Trophoblast cell (in vitro differentiated cells and primary cell): ENCODE results near the gene GNA15.

Experiments
- DNase-seq, 2 donors: peaks; one replicate each; pipeline ENCODE4 v3.0.0-alpha.2; 2016
- H2AFZ ChIP-seq: 2 replicates; pipeline ENCODE4 v1.6.1; 2013; ENCODE audit warnings: low read length, moderate library complexity, mild to moderate bottlenecking; ENCODE audit not compliant: insufficient read depth, poor library complexity
- H2AK5ac ChIP-seq: 2 replicates; pipeline ENCODE4 v1.6.1; 2013; ENCODE audit warnings: mild to moderate bottlenecking, low read length
- H2BK120ac ChIP-seq: 2 replicates; pipeline ENCODE4 v1.6.1; 2013; ENCODE audit warnings: low read length, mild to moderate bottlenecking, moderate library complexity; ENCODE audit not compliant: insufficient read depth, poor library complexity
- H2BK12ac ChIP-seq: 2 replicates; pipeline ENCODE4 v1.6.1; 2013; ENCODE audit warnings: mild to moderate bottlenecking, low read length, moderate library complexity
- H2BK5ac ChIP-seq: 2 replicates; pipeline ENCODE4 v1.6.1; 2013; ENCODE audit warnings: low read length, low read depth, moderate library complexity, mild to moderate bottlenecking; ENCODE audit not compliant: poor library complexity
- H3K14ac ChIP-seq: 2 replicates; pipeline ENCODE4 v1.6.1; 2013; ENCODE audit warnings: mild to moderate bottlenecking, low read length
- H3K18ac ChIP-seq: 2 replicates; pipeline ENCODE4 v1.6.1; 2013; ENCODE audit warnings: mild to moderate bottlenecking, low read length
- H3K23ac ChIP-seq: 2 replicates; pipeline ENCODE4 v1.6.1; 2013; ENCODE audit warnings: low read length
- H3K27ac ChIP-seq: 2 replicates; pipeline ENCODE4 v1.5.1; 2013; ENCODE audit warnings: low read depth, mild to moderate bottlenecking, inconsistent platforms, low read length, moderate library complexity
- H3K27me3 ChIP-seq: 2 replicates; pipeline ENCODE4 v1.6.1; 2013; ENCODE audit warnings: inconsistent platforms, mild to moderate bottlenecking, low read length, moderate library complexity; ENCODE audit not compliant: insufficient read depth
- H3K36me3 ChIP-seq, 2 experiments: 1 replicate in 1 of 2; 2 replicates in 1 of 2; pipeline ENCODE4 v1.6.1; 2013; ENCODE audit warnings: low read length in 2 of 2, mild to moderate bottlenecking in 2 of 2, moderate library complexity in 1 of 2; ENCODE audit not compliant: insufficient read depth in 2 of 2, control insufficient read depth in 1 of 2
- H3K4ac ChIP-seq: 2 replicates; pipeline ENCODE4 v1.6.1; 2013; ENCODE audit warnings: low read depth, mild to moderate bottlenecking, low read length, moderate library complexity
- H3K4me1 ChIP-seq, 2 experiments: 1 replicate in 1 of 2; 2 replicates in 1 of 2; pipeline ENCODE4 v1.6.1; 2013; ENCODE audit warnings: low read length in 2 of 2, mild to moderate bottlenecking in 2 of 2, moderate library complexity in 1 of 2; ENCODE audit not compliant: insufficient read depth in 2 of 2, control insufficient read depth in 1 of 2
- H3K4me2 ChIP-seq: 2 replicates; pipeline ENCODE4 v1.6.1; 2013; ENCODE audit warnings: inconsistent platforms, mild to moderate bottlenecking, low read length, moderate library complexity
- H3K4me3 ChIP-seq: 2 replicates; pipeline ENCODE4 v1.5.1; 2013; ENCODE audit warnings: mild to moderate bottlenecking, low read depth, low read length, inconsistent platforms
- H3K79me1 ChIP-seq: one replicate; pipeline ENCODE4 v1.6.1; 2013; ENCODE audit warnings: low read length
- H3K79me2 ChIP-seq: 2 replicates; pipeline ENCODE4 v1.6.1; 2013; ENCODE audit warnings: low read length, mild to moderate bottlenecking; ENCODE audit not compliant: control insufficient read depth, insufficient read depth, poor library complexity
- H3K9ac ChIP-seq: 2 replicates; pipeline ENCODE4 v1.6.1; 2013; ENCODE audit warnings: mild to moderate bottlenecking, low read length
- H3K9me3 ChIP-seq: 2 replicates; pipeline ENCODE4 v1.6.1; 2013; ENCODE audit warnings: low read depth, mild to moderate bottlenecking, control low read depth, inconsistent platforms, low read length; ENCODE audit not compliant: insufficient read depth
- H4K12ac ChIP-seq: 2 replicates; pipeline ENCODE4 v1.6.1; 2013; ENCODE audit warnings: low read depth, mild to moderate bottlenecking, low read length, moderate library complexity
- H4K8ac ChIP-seq: 2 replicates; pipeline ENCODE4 v1.6.1; 2013; ENCODE audit warnings: low read depth, mild to moderate bottlenecking, low read length, moderate library complexity
- H4K91ac ChIP-seq: one replicate; pipeline ENCODE4 v1.6.1; 2013; ENCODE audit warnings: low read depth, mild to moderate bottlenecking, low read length, moderate library complexity
- WGBS: extraction: QIAGEN DNeasy Blood & Tissue Kit; methylation state at CpG from one replicate; pipeline ENCODE4 v1.1.7; 2013; ENCODE audit warnings: missing lambda C conversion rate; ENCODE audit not compliant: insufficient read length, insufficient coverage; ENCODE audit errors: extremely low coverage; 5-methylcytosine and 5-hydroxymethylcytosine counted together

The GNA15 gene

GRCh38 chr19:3125900-3126524, 9.8 kb upstream of the GNA15 start:
- Histone ChIP-seq H3K9ac (no peak overlapping the region), H3K4me2 (no peak overlapping the region), H2BK120ac (no peak overlapping the region), H3K4me3 (no peak overlapping the region), H3K36me3 (peaks cover 14 to 20% of the 10 kb centered on the region in 2 experiments), H3K27ac (no peak overlapping the region), H4K12ac (no peak overlapping the region), H3K79me2 (no peaks in the 10 kb centered on the region), H3K14ac (no peak overlapping the region), H3K4ac (no peak overlapping the region), H3K9me3 (no peaks in the 10 kb centered on the region), H2AK5ac (no peak overlapping the region), H2BK5ac (no peak overlapping the region), H3K23ac (no peak overlapping the region), H4K91ac (no peak overlapping the region), H3K18ac (no peak overlapping the region), H4K8ac (no peak overlapping the region), H2AFZ (no peak overlapping the region), H2BK12ac (no peak overlapping the region), H3K27me3 (no peaks in the 10 kb centered on the region), H3K4me1 (no peaks in the 10 kb centered on the region), H3K79me1 (no peaks in the 10 kb centered on the region)
- WGBS: no CpG with 5 or more reads among the region's 14 CpGs
- DNase-seq: peak; percentile 47 to 80

- Histone ChIP-seq H4K12ac (no peak overlapping the region), H3K27ac (no peak overlapping the region), H2BK120ac (no peak overlapping the region), H3K4me3 (no peak overlapping the region), H4K91ac (no peak overlapping the region), H4K8ac (no peak overlapping the region), H2BK12ac (no peak overlapping the region), H3K27me3 (no peaks in the 10 kb centered on the region), H3K36me3 (no peaks in the 10 kb centered on the region), H3K14ac (no peak overlapping the region), H3K18ac (no peak overlapping the region), H2BK5ac (no peak overlapping the region), H3K23ac (no peak overlapping the region), H2AFZ (no peak overlapping the region), H3K79me2 (no peaks in the 10 kb centered on the region), H3K4me1 (no peaks in the 10 kb centered on the region), H3K4me2 (no peak overlapping the region), H3K4ac (no peak overlapping the region), H3K9me3 (no peaks in the 10 kb centered on the region), H3K9ac (no peak overlapping the region), H3K79me1 (no peaks in the 10 kb centered on the region), H2AK5ac (no peak overlapping the region)
- DNase-seq: peak in 1 of 2 donors; percentile 64
- WGBS: no CpG with 5 or more reads among the region's 1 CpG
Measured at GRCh38 chr19:3129112-3129511, 6.7 kb upstream of the GNA15 start.

- H3K23ac ChIP-seq: no peak overlapping the region
- no peak for DNase-seq
Measured at GRCh38 chr19:3131168-3131567, 4.7 kb upstream of the GNA15 start.

GRCh38 chr19:3132971-3133792, 2.7 kb upstream of the GNA15 start:
- H2AK5ac ChIP-seq: no peak overlapping the region
- H3K18ac ChIP-seq: no peak overlapping the region
- H2BK5ac ChIP-seq: no peak overlapping the region
- H2BK12ac ChIP-seq: no peak overlapping the region
- H4K91ac ChIP-seq: no peak overlapping the region
- no peak overlapping the region for H4K8ac ChIP-seq
- no peak overlapping the region for H2AFZ ChIP-seq
- H3K4ac ChIP-seq: no peak overlapping the region
- H3K4me1 ChIP-seq: no peaks in the 10 kb centered on the region
- H3K79me2 ChIP-seq: no peaks in the 10 kb centered on the region
- no peaks in the 10 kb centered on the region for H3K79me1 ChIP-seq
- H3K23ac ChIP-seq: no peak overlapping the region
- no peaks in the 10 kb centered on the region for H3K9me3 ChIP-seq
- H3K27me3 ChIP-seq: no peaks in the 10 kb centered on the region
- no peak overlapping the region for H4K12ac ChIP-seq
- H3K14ac ChIP-seq: no peak overlapping the region
- no CpG with 5 or more reads among the region's 24 CpGs for WGBS
- H2BK120ac ChIP-seq: no peak overlapping the region
- no peak overlapping the region for H3K9ac ChIP-seq
- peak in 1 of 2 donors; percentile 27 for DNase-seq
- no peak overlapping the region for H3K4me2 ChIP-seq
- no peak overlapping the region for H3K4me3 ChIP-seq
- H3K27ac ChIP-seq: no peak overlapping the region
- no peaks in the 10 kb centered on the region for H3K36me3 ChIP-seq

More at GRCh38 chr19:3131168-3131567, 4.7 kb upstream of the GNA15 start:
- Histone ChIP-seq H4K12ac (no peak overlapping the region), H3K79me2 (no peaks in the 10 kb centered on the region), H2AK5ac (no peak overlapping the region), H3K14ac (no peak overlapping the region), H3K4ac (no peak overlapping the region), H3K18ac (no peak overlapping the region), H3K27ac (no peak overlapping the region), H4K91ac (no peak overlapping the region), H2BK120ac (no peak overlapping the region), H2BK5ac (no peak overlapping the region), H3K4me3 (no peak overlapping the region), H2AFZ (no peak overlapping the region), H3K27me3 (no peaks in the 10 kb centered on the region), H3K4me1 (no peaks in the 10 kb centered on the region), H3K9ac (no peak overlapping the region), H3K9me3 (no peaks in the 10 kb centered on the region), H4K8ac (no peak overlapping the region), H2BK12ac (no peak overlapping the region), H3K36me3 (no peaks in the 10 kb centered on the region), H3K4me2 (no peak overlapping the region), H3K79me1 (no peaks in the 10 kb centered on the region)
- no CpG with 5 or more reads among the region's 24 CpGs for WGBS
